ENCODE measurements around the gene RUSF1. TPM values are rescaled to one million over a fixed set of nuclear protein-coding genes. Genes with fewer than 3 reads are reported as not detected.

The RUSF1 gene
- total and polyA plus RNA-seq, 10 of the 15 experiments (the other 5 are each of a cell fraction or from before 2014, with no cell fraction given) = 0.20 to 46.3 (median 29.7) TPM

DNA sequence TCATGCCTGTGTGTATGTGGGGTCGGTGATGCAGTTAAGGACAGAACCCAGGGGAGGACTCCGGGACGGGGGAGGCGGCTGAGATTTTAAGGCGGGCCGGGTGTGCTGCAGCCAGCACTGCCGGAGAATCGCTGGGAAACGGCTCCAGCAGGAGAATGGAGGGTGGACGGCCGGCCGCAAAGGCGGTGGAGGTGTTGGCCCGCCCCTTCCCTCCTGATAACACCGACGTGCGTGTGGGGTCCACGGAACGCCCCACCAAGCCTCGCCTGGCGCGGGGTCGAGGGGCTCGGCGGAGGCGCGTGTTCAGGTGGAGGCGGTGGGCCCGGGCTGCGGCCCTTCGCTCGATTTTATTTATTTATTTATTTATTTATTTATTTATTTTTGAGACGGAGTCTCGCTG lies 66.2 kb downstream of the RUSF1 start:
- H3K27me3 ChIP-seq (replicated peaks in 1 of 2; ENCODE audit: control insufficient read depth in 2 of 2, insufficient read depth in 2 of 2, low read length in 1 of 2) = no peaks in the 10 kb centered on the region
- ATAC-seq = no peak
- CTCF ChIA-PET = interaction anchor here (0.6 to 5.7 kb wide), 16 partner anchors 10 to 597 kb away, joined by 3 to 71 read pairs (median 8); partner anchors contain the start of genes ARMC5, FUS, HSD3B7 and PYCARD
- H3K79me2 ChIP-seq (ENCODE audit: control insufficient read depth, insufficient read depth, low read length) = no peaks in the 10 kb centered on the region
- FAIRE-seq = no peak
- H3K4me3 ChIP-seq = no peak overlapping the region
- no peak overlapping the region for H3K27ac ChIP-seq (ENCODE audit: control insufficient read depth, insufficient read depth)
- no peaks in the 10 kb centered on the region for H3K4me1 ChIP-seq (ENCODE audit: control insufficient read depth, insufficient read depth, low read length)
- BruUV-seq (replicated peaks) = no TSS peak
- TF ChIP-seq, protein P1, sequence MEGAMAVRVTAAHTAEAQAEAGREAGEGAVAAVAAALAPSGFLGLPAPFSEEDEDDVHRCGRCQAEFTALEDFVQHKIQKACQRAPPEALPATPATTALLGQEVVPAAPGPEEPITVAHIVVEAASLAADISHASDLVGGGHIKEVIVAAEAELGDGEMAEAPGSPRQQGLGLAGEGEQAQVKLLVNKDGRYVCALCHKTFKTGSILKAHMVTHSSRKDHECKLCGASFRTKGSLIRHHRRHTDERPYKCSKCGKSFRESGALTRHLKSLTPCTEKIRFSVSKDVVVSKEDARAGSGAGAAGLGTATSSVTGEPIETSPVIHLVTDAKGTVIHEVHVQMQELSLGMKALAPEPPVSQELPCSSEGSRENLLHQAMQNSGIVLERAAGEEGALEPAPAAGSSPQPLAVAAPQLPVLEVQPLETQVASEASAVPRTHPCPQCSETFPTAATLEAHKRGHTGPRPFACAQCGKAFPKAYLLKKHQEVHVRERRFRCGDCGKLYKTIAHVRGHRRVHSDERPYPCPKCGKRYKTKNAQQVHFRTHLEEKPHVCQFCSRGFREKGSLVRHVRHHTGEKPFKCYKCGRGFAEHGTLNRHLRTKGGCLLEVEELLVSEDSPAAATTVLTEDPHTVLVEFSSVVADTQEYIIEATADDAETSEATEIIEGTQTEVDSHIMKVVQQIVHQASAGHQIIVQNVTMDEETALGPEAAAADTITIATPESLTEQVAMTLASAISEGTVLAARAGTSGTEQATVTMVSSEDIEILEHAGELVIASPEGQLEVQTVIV (IDR thresholded peaks at IDR 0.05; ENCODE audit: borderline replicate concordance, partially characterized antibody) = no peak
- TF ChIP-seq RAD21 (IDR thresholded peaks at IDR 0.05; ENCODE audit: insufficient read depth, low read depth, low read length) (no peak), ZZZ3 (IDR thresholded peaks at IDR 0.05; ENCODE audit: control insufficient read depth, insufficient read length, low read depth) (no peak), ZNF622 (IDR thresholded peaks at IDR 0.05) (no peak), ZNF207 (IDR thresholded peaks at IDR 0.05; ENCODE audit: borderline replicate concordance) (no peak), ASH2L (IDR thresholded peaks at IDR 0.05; ENCODE audit: borderline replicate concordance, low read depth) (no peak), SUPT20H (IDR thresholded peaks at IDR 0.05; ENCODE audit: borderline replicate concordance, control insufficient read depth, low read depth, low read length) (no peak), RB1 (IDR thresholded peaks at IDR 0.05; ENCODE audit: borderline replicate concordance) (no peak), IKZF2 (IDR thresholded peaks at IDR 0.05) (no peak), TBL1XR1 (IDR thresholded peaks at IDR 0.05; ENCODE audit: low read depth, low read length) (no peak), SMAD5 (IDR thresholded peaks at IDR 0.05; ENCODE audit: low read depth) (no peak), BCL11A (IDR thresholded peaks at IDR 0.05; ENCODE audit: low read depth, low read length) (no peak), GABPA (IDR thresholded peaks at IDR 0.05; ENCODE audit: low read depth) (no peak), CREB1 (IDR thresholded peaks at IDR 0.05; ENCODE audit: low read depth) (no peak), IKZF1 (conservative IDR thresholded peaks at IDR 0.05) (no peak)
- TF ChIP-seq, protein P2, sequence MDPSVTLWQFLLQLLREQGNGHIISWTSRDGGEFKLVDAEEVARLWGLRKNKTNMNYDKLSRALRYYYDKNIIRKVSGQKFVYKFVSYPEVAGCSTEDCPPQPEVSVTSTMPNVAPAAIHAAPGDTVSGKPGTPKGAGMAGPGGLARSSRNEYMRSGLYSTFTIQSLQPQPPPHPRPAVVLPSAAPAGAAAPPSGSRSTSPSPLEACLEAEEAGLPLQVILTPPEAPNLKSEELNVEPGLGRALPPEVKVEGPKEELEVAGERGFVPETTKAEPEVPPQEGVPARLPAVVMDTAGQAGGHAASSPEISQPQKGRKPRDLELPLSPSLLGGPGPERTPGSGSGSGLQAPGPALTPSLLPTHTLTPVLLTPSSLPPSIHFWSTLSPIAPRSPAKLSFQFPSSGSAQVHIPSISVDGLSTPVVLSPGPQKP (IDR thresholded peaks at IDR 0.05; ENCODE audit: low read depth, low read length) = no peak
- TF ChIP-seq, protein P3, sequence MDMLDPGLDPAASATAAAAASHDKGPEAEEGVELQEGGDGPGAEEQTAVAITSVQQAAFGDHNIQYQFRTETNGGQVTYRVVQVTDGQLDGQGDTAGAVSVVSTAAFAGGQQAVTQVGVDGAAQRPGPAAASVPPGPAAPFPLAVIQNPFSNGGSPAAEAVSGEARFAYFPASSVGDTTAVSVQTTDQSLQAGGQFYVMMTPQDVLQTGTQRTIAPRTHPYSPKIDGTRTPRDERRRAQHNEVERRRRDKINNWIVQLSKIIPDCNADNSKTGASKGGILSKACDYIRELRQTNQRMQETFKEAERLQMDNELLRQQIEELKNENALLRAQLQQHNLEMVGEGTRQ (IDR thresholded peaks at IDR 0.05; ENCODE audit: borderline replicate concordance, low read depth, low read length) = no peak
- no peak overlapping the region for H2AFZ ChIP-seq (ENCODE audit: control insufficient read depth, low read depth, low read length)
- H3K9ac ChIP-seq (ENCODE audit: control insufficient read depth, insufficient read depth, low read length) = no peak overlapping the region; the same call in 1 of the 2 replicates
- H3K4me2 ChIP-seq (ENCODE audit: control insufficient read depth, insufficient read depth) = no peak overlapping the region
- in situ Hi-C loops (cut with MboI) = loop anchor here (5.0 to 25.0 kb wide), 2 partner anchors 240 to 455 kb away; partner anchors contain the start of genes HSD3B7 and PYCARD
- H3K9me3 ChIP-seq (replicated peaks; ENCODE audit: control insufficient read depth, insufficient read depth, low read length) = no peaks in the 10 kb centered on the region
- intact Hi-C loops (cut with micrococcal nuclease; ENCODE audit: unreplicated experiment) = loop anchor here (1.0 to 5.0 kb wide), 4 partner anchors 17 to 350 kb away; partner anchors contain the start of genes ARMC5, PYCARD and VKORC1
- RAD21 ChIA-PET (ENCODE audit: unreplicated experiment) = interaction anchor here (0.9 to 3.0 kb wide), 14 partner anchors 9 to 456 kb away, joined by 3 to 20 read pairs (median 5); partner anchors contain the start of genes ZNF646 and ZNF668
- DNase-seq (ENCODE audit: low read depth, low spot score) = no peak
- SMC1A ChIA-PET (ENCODE audit: uncharacterized antibody, unreplicated experiment) = interaction anchor here (0.9 to 5.5 kb wide), 2 partner anchors 12 to 60 kb away, joined by 3 to 31 read pairs; partner anchors contain the start of gene COX6A2
- 78% methylated on average over 29 of the region's 34 CpGs for WGBS (ENCODE audit: insufficient coverage, insufficient replicate concordance, low lambda C conversion rate, missing lambda C conversion rate)
- H4K20me1 ChIP-seq (ENCODE audit: control insufficient read depth, insufficient read depth) = no peaks in the 10 kb centered on the region
- POLR2A ChIA-PET = interaction anchor here (0.6 kb wide), 1 partner anchor 30 kb away, joined by 4 read pairs; no protein-coding TSS in a partner anchor
- H3K36me3 ChIP-seq (ENCODE audit: control insufficient read depth in 2 of 2, insufficient read depth in 2 of 2, low read length in 1 of 2) = no peaks in the 10 kb centered on the region

All from GM12878 (cell line).